H1 (cell line): Measurements from ENCODE around the gene PAFAH1B1. TPM values are rescaled to one million over a fixed set of nuclear protein-coding genes. Genes with fewer than 3 reads are reported as not detected.

ENCODE experiments used
- PHF8 ChIP-seq: fragments of 200-600 bp; sonication (generic); conservative IDR thresholded peaks from 2 replicates; pipeline ENCODE4 v1.7.1; 2012; ENCODE audit warnings: low read depth, mild to moderate bottlenecking, inconsistent platforms, low read length, moderate library complexity
- polyA plus RNA-seq, 7 experiments: library from polyadenylated mRNA; depleted of rRNA in 3 of 7; stranded (reverse) in 5 of 7; unstranded in 2 of 7; fragments of >200 nt in 5 of 7; fragments of 200-250 nt in 2 of 7; gene quantifications; 1 replicate in 5 of 7; 2 replicates in 1 of 7; 4 replicates in 1 of 7; pipeline versions ENCODE4 v1.2.1 to v1.2.3, GENCODE V29; 2011 to 2013; ENCODE audit warnings: missing spikeins in 2 of 7, mixed read lengths in 2 of 7
- total RNA-seq: library from RNA; stranded (reverse); fragmentation: NEBNext Ultra II Directional; extraction: Animal tissue kit (Norgen Biotek cat#: 25700); gene quantifications from 2 replicates; pipeline ENCODE4 v1.2.1, GENCODE V29; 2021

The PAFAH1B1 gene
- total and polyA plus RNA-seq, 2 of the 8 experiments (the other 6 are each of a cell fraction or from before 2014, with no cell fraction given), result 42.0 to 152 TPM

GRCh38 chr17:2711608-2712299 lies 118.3 kb downstream of the PAFAH1B1 start, which contains the start of gene CLUH (continued):
- peak; percentile 10; the same call in 1 of the 2 replicates for TF ChIP-seq PHF8
- TF ChIP-seq, all 59 proteins: peak for 14
